Measurements from ENCODE around the gene GINS1. TPM values are rescaled to one million over a fixed set of nuclear protein-coding genes. Genes with fewer than 3 reads are reported as not detected.

The GINS1 gene
- total RNA-seq, 1 donor from 2014 or later: 5.4 TPM

DNA sequence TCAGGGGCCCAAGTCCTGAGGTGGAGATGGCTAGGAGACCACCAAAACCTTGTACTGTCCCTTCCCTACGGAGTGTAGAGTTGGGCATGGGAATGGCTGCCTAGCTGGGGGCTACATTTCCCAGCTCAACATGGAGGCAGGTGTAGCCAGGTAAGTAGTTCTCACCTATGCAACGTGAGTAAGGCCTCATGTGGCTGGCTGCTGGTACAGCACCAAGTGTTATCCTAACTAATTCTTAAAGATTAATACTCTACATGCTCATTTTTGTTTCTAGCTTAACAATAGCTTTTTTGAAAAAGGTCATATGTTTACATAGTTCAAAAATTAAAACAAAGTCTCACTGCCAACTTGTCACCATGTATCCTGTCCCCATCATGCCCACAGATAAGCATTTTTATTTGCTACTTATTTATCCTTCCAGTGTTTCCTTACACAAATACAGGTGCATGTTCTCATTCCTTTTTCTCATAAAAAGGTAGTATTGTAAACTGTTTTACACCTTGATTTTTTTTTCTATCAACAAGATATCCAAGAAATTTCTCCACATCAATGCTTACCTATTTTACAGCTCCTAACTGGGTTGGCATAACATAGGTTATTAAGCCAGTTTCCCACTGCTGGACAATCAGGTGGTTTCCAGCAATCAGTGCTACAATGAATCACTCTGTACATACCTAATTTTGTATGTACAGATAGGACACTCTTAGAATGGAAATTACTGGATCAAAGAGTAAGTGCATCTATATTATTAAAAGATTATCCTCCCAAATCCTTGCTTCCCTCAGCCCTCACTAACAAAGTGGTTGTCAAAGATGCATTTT is 42.4 kb upstream of the GINS1 start:
- peaks cover 4% of the 10 kb centered on the region for H3K36me3 Mint-ChIP-seq (ENCODE audit: low read depth)
- H3K4me3 Mint-ChIP-seq: no peak overlapping the region
- H3K27me3 Mint-ChIP-seq: no peaks in the 10 kb centered on the region
- peaks cover 12% of the 10 kb centered on the region for H3K4me1 Mint-ChIP-seq
- TF ChIP-seq, protein P1, sequence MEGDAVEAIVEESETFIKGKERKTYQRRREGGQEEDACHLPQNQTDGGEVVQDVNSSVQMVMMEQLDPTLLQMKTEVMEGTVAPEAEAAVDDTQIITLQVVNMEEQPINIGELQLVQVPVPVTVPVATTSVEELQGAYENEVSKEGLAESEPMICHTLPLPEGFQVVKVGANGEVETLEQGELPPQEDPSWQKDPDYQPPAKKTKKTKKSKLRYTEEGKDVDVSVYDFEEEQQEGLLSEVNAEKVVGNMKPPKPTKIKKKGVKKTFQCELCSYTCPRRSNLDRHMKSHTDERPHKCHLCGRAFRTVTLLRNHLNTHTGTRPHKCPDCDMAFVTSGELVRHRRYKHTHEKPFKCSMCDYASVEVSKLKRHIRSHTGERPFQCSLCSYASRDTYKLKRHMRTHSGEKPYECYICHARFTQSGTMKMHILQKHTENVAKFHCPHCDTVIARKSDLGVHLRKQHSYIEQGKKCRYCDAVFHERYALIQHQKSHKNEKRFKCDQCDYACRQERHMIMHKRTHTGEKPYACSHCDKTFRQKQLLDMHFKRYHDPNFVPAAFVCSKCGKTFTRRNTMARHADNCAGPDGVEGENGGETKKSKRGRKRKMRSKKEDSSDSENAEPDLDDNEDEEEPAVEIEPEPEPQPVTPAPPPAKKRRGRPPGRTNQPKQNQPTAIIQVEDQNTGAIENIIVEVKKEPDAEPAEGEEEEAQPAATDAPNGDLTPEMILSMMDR (IDR thresholded peaks at IDR 0.05): no peak
- intact Hi-C loops (cut with micrococcal nuclease): loop anchor here (2.0 kb wide), 1 partner anchor 14 kb away; no protein-coding TSS in a partner anchor
- ATAC-seq (ENCODE audit: low read depth) (no peak), DNase-seq (no peak)
- no peaks in the 10 kb centered on the region for H3K9me3 Mint-ChIP-seq
- ChIA-PET POLR2A (interaction anchor here (0.6 kb wide), 1 partner anchor 162 kb away, joined by 3 read pairs; no protein-coding TSS in a partner anchor), CTCF (no interaction called here)
- no peak overlapping the region for H3K27ac Mint-ChIP-seq

DNA sequence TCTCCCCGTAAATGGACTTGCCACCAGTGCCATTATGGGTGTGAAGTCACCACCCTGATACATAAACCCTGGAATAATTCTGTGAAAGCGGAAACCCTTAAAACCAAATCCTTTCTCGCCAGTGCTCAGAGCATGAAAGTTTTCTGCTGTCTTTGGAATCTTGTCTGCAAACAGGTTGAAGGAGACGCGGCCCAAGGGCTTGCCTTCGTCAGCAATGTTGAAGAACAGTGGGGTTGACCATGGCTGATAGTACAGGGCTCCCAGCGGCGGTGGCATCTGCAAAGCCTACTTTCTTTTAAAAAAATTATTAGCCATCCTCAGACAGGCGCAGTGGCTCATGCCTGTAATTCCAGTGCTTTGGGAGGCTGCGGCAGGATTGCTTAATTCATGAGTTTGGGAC is 38.9 kb upstream of the GINS1 start:
- H3K4me3 Mint-ChIP-seq: no peak overlapping the region
- ChIA-PET CTCF (no interaction called here), POLR2A (no interaction called here)
- DNase-seq: no peak
- peaks cover 11% of the 10 kb centered on the region for H3K4me1 Mint-ChIP-seq
- intact Hi-C loops (cut with micrococcal nuclease): no loop called here
- no peaks in the 10 kb centered on the region for H3K9me3 Mint-ChIP-seq
- TF ChIP-seq, protein P1 (IDR thresholded peaks at IDR 0.05): no peak
- no peaks in the 10 kb centered on the region for H3K27me3 Mint-ChIP-seq
- peaks cover 5% of the 10 kb centered on the region for H3K36me3 Mint-ChIP-seq (ENCODE audit: low read depth)
- no peak for ATAC-seq (ENCODE audit: low read depth)
- H3K27ac Mint-ChIP-seq: no peak overlapping the region

DNA sequence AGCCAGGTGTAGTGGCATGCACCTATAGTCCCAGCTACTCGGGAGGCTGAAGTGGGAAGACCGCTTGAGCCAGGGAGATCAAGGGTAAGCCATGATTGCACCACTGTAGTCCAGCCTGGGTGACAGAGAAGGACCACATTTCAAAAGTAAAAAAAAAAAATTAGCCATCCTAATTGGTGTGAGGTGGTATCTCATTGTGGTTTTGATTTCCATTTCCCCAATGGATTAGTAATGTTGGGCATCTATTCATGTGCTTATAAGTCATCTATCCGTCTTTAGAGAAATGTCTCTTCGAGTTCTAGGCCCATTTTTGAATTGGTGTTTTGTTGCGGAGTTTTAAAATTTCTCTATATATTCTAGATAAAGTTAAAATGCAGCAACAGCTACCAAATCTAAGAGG is 38.5 kb upstream of the GINS1 start:
- TF ChIP-seq, protein P1 (IDR thresholded peaks at IDR 0.05): no peak
- POLR2A ChIA-PET: no interaction called here

DNA sequence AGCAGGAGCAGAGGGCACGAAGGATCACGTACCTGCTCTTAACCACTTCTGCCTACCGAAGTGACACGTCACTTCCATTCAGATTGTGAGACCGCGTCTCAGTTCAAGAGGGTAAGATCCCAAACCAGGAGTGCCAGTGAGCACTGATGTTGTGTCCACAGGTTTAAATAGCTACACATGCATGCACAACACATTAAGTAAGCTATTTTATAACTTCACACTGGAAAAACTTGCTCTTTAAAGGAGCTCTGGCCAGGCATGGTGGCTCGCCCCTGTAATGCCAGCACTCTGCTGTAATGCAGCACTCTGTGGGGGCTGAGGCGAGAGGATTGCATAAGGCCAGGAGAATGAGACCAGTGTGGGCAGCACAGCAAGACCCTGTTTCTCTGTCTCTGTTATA is 37.9 kb upstream of the GINS1 start:
- H3K9me3 Mint-ChIP-seq: no peaks in the 10 kb centered on the region
- ChIA-PET CTCF (no interaction called here), POLR2A (no interaction called here)
- TF ChIP-seq, protein P1 (IDR thresholded peaks at IDR 0.05): no peak
- no peak overlapping the region for H3K27ac Mint-ChIP-seq
- peaks cover 6% of the 10 kb centered on the region for H3K36me3 Mint-ChIP-seq (ENCODE audit: low read depth)
- ATAC-seq (ENCODE audit: low read depth) (no peak), DNase-seq (no peak)
- intact Hi-C loops (cut with micrococcal nuclease): no loop called here
- H3K4me3 Mint-ChIP-seq: no peak overlapping the region
- H3K27me3 Mint-ChIP-seq: no peaks in the 10 kb centered on the region
- peaks cover 11% of the 10 kb centered on the region for H3K4me1 Mint-ChIP-seq

More for the DNA sequence above, 38.5 kb upstream of the GINS1 start:
- ATAC-seq (ENCODE audit: low read depth): no peak
- no peaks in the 10 kb centered on the region for H3K9me3 Mint-ChIP-seq
- CTCF ChIA-PET: no interaction called here
- H3K4me3 Mint-ChIP-seq: no peak overlapping the region
- H3K27ac Mint-ChIP-seq: no peak overlapping the region
- DNase-seq: no peak
- no peaks in the 10 kb centered on the region for H3K27me3 Mint-ChIP-seq
- peaks cover 6% of the 10 kb centered on the region for H3K36me3 Mint-ChIP-seq (ENCODE audit: low read depth)
- intact Hi-C loops (cut with micrococcal nuclease): no loop called here
- H3K4me1 Mint-ChIP-seq: peaks cover 11% of the 10 kb centered on the region

DNA sequence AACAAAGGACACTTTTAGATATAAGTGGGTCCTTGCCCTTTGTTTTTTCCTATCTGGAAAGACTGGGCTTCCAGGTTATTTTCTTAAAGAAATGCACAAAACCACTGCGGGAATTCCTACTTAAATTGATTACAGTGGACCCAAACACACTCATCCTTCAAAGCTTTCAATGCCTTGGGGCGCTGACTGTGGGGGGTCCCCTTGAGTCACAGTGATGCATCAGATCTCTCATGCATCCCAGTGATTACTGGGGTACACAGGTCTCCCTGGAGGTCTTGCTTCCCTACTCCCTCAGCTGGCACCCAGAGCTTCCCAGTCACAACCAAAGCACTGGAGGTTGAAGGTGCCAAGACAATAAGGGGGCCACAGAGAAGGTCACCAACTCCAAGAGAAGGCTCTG is 37.5 kb upstream of the GINS1 start:
- no peak for DNase-seq
- peaks cover 6% of the 10 kb centered on the region for H3K36me3 Mint-ChIP-seq (ENCODE audit: low read depth)
- peaks cover 11% of the 10 kb centered on the region for H3K4me1 Mint-ChIP-seq
- H3K4me3 Mint-ChIP-seq: no peak overlapping the region
- no peak for ATAC-seq (ENCODE audit: low read depth)
- intact Hi-C loops (cut with micrococcal nuclease): no loop called here
- no peaks in the 10 kb centered on the region for H3K9me3 Mint-ChIP-seq
- H3K27me3 Mint-ChIP-seq: no peaks in the 10 kb centered on the region
- ChIA-PET POLR2A (no interaction called here), CTCF (no interaction called here)
- no peak overlapping the region for H3K27ac Mint-ChIP-seq
- TF ChIP-seq, protein P1 (IDR thresholded peaks at IDR 0.05): no peak
